Endothelial cell of umbilical vein (primary cell): ENCODE results near the gene IL2RG.

ENCODE experiments used
- CTCF ChIP-seq, 2 donors: IDR thresholded peaks; 1 replicate in 1 of 2; 2 replicates in 1 of 2; pipeline ENCODE4 v1.5.1; 2011; ENCODE audit warnings: low read length in 2 of 2, mild to moderate bottlenecking in 2 of 2, moderate library complexity in 2 of 2, control low read depth in 1 of 2, inconsistent platforms in 1 of 2, low read depth in 1 of 2; ENCODE audit not compliant: insufficient read depth in 1 of 2; ENCODE audit errors: extremely low read depth in 1 of 2
- EZH2 ChIP-seq: IDR thresholded peaks from 2 replicates; pipeline ENCODE4 v1.6.1; 2012; ENCODE audit warnings: borderline replicate concordance, low read depth, mild to moderate bottlenecking, moderate library complexity, low read length, inconsistent platforms; ENCODE audit not compliant: severe bottlenecking
- MAX ChIP-seq: IDR thresholded peaks from 2 replicates; pipeline ENCODE4 v1.6.1; 2011; ENCODE audit not compliant: insufficient read depth, insufficient read length
- POLR2A ChIP-seq: IDR thresholded peaks from 2 replicates; pipeline ENCODE4 v1.6.1; 2012; ENCODE audit warnings: low read depth, mild to moderate bottlenecking, control low read depth, low read length
- POLR2AphosphoS5 ChIP-seq: IDR thresholded peaks from 2 replicates; pipeline ENCODE4 v1.6.1; 2012; ENCODE audit warnings: low read depth, mild to moderate bottlenecking, control low read depth, low read length, moderate library complexity; ENCODE audit not compliant: insufficient read depth

DNA sequence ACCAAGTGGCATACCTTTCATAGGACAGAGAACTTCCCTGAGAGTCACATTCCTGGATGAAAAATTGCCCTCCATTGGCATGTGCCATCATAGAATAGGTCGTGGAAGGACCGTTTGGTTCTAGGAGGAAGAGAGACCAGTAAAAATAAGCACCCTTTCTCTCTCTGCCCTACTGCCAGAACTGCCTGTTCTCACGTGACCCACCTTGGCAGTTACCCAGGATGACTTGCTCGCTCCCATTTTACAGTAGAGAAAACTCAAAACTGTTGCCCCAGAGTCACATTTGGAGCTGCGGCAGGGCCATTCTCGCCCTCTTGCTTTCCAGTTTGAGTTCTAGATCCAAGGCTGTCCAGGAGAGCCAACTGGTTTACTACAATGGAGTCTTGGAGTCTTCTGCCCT lies 32.1 kb upstream of the IL2RG start:
- TF ChIP-seq CTCF (IDR thresholded peaks at IDR 0.05; ENCODE audit: extremely low read depth in 1 of 2, insufficient read depth in 1 of 2, low read depth in 1 of 2, low read length in 2 of 2) (no peak), POLR2A (no peak), POLR2AphosphoS5 (no peak), MAX (no peak), EZH2 (no peak)
